ENCODE measurements around the gene MRPL24. TPM values are rescaled to one million over a fixed set of nuclear protein-coding genes. Genes with fewer than 3 reads are reported as not detected.

The MRPL24 gene
- total RNA-seq, 1 experiment from 2014 or later = 102 TPM

DNA sequence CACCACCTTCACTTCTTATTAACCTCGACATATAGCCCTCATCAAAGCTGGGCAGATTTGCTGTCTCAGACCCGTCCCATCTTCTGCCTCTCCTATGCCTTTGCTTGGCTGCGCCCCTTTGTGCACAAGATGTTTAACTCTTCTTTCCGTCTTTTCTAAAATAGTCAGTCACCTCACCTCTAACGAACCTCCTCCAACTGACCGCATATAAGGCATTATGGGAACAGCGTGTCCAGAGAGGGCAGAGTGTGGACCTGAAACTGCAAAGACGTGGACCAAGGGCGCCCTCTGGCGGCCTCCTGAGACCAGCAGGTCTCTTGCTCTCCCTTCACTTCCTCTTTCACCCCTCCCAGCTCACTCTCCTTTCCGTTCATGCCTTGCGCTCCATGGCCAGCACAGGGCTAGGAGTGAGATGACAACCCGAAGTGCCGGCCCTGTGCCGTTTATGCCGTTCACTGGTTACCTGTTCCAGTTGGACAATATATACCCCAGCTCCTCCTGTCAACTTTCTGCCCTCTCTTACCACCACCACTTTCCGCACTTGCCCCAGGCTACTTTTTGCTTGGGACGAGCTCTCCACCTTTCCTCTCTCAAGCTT, 15.1 kb downstream of the MRPL24 start:
- peaks cover 36% of the 10 kb centered on the region for H3K4me1 ChIP-seq (ENCODE audit: low read length)
- H3K4me3 ChIP-seq (ENCODE audit: low read length) = peak overlapping the region; percentile 85
- H3K79me2 ChIP-seq (ENCODE audit: low read length) = peaks cover 76% of the 10 kb centered on the region
- no peaks in the 10 kb centered on the region for H3K9me2 ChIP-seq (replicated peaks; ENCODE audit: insufficient read depth, low read length)
- peak overlapping the region; percentile 18; the same call in 1 of the 2 replicates for H3K27ac ChIP-seq (ENCODE audit: low read length)
- H4K20me1 ChIP-seq (ENCODE audit: insufficient read depth, low read depth, low read length) = peaks cover 55% of the 10 kb centered on the region
- H3K9me3 ChIP-seq (ENCODE audit: low read length) = no peaks in the 10 kb centered on the region
- no peak overlapping the region for H2AFZ ChIP-seq (ENCODE audit: low read length)
- peaks cover 41% of the 10 kb centered on the region for H3K36me3 ChIP-seq (ENCODE audit: insufficient read depth, low read length)
- peak overlapping the region; percentile 86 for H3K9ac ChIP-seq (ENCODE audit: low read length)
- DNase-seq = peak; percentile 93
- no peaks in the 10 kb centered on the region for H3K27me3 ChIP-seq (ENCODE audit: low read length)
- H3K4me2 ChIP-seq (ENCODE audit: low read depth, low read length, poor library complexity, severe bottlenecking) = peak overlapping the region; percentile 96

DNA sequence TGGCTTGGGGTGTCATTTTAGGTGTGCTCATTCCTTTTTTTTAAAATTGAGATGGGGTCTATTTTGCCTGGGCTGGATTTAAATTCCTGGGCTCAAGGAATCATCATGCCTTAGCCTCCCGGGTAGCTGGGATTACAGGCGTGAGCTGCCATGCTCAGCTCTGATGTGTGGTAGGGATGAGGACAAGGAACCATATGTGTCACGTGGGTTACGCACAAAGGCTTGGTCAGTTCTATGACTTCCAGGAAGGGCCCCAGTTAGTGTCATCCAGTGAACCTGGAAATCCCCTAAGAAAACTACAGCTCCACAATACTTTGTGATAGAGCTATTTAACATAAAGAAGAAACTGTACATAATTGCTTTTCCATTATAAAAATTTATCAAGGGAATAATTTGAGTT, 19.4 kb downstream of the MRPL24 start:
- no peaks in the 10 kb centered on the region for H3K9me3 ChIP-seq (ENCODE audit: low read length)
- H3K36me3 ChIP-seq (ENCODE audit: insufficient read depth, low read length) = peaks cover 41% of the 10 kb centered on the region
- peaks cover 45% of the 10 kb centered on the region for H4K20me1 ChIP-seq (ENCODE audit: insufficient read depth, low read depth, low read length)
- H3K27me3 ChIP-seq (ENCODE audit: low read length) = no peaks in the 10 kb centered on the region
- H3K9me2 ChIP-seq (replicated peaks; ENCODE audit: insufficient read depth, low read length) = no peaks in the 10 kb centered on the region
- H3K4me1 ChIP-seq (ENCODE audit: low read length) = peaks cover 20% of the 10 kb centered on the region
- H3K79me2 ChIP-seq (ENCODE audit: low read length) = peaks cover 43% of the 10 kb centered on the region
- no peak overlapping the region for H2AFZ ChIP-seq (ENCODE audit: low read length)
- DNase-seq = no peak
- H3K4me2 ChIP-seq (ENCODE audit: low read depth, low read length, poor library complexity, severe bottlenecking) = no peak overlapping the region
- no peak overlapping the region for H3K27ac ChIP-seq (ENCODE audit: low read length)
- no peak overlapping the region for H3K9ac ChIP-seq (ENCODE audit: low read length)
- H3K4me3 ChIP-seq (ENCODE audit: low read length) = no peak overlapping the region

DNA sequence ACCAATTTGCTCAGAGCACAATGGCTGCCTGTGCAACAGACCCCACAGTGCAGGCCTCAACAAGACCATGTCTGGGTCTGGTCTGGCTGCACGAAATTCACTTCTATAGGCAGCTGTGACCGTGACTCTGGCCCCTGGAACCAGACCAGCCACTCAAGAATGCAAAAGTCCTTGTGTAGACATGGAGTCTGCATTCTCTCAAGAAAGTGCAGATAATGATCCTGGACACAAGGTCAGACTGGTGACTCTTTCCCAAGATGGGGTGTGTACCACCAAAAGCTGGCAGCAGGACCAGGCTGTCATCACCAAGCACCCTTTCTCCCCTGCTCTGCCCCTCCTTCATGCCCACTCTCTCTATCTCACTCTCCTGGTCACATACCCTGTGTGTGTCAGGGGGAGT, 19.8 kb downstream of the MRPL24 start:
- no peak overlapping the region for H3K4me3 ChIP-seq (ENCODE audit: low read length)
- DNase-seq = no peak
- no peak overlapping the region for H3K4me2 ChIP-seq (ENCODE audit: low read depth, low read length, poor library complexity, severe bottlenecking)
- no peaks in the 10 kb centered on the region for H3K9me2 ChIP-seq (replicated peaks; ENCODE audit: insufficient read depth, low read length)
- peaks cover 41% of the 10 kb centered on the region for H3K36me3 ChIP-seq (ENCODE audit: insufficient read depth, low read length)
- peaks cover 16% of the 10 kb centered on the region for H3K4me1 ChIP-seq (ENCODE audit: low read length)
- H3K9ac ChIP-seq (ENCODE audit: low read length) = no peak overlapping the region
- H2AFZ ChIP-seq (ENCODE audit: low read length) = no peak overlapping the region
- no peaks in the 10 kb centered on the region for H3K9me3 ChIP-seq (ENCODE audit: low read length)
- no peak overlapping the region for H3K27ac ChIP-seq (ENCODE audit: low read length)
- H3K27me3 ChIP-seq (ENCODE audit: low read length) = no peaks in the 10 kb centered on the region
- peaks cover 41% of the 10 kb centered on the region for H4K20me1 ChIP-seq (ENCODE audit: insufficient read depth, low read depth, low read length)
- H3K79me2 ChIP-seq (ENCODE audit: low read length) = peaks cover 39% of the 10 kb centered on the region

DNA sequence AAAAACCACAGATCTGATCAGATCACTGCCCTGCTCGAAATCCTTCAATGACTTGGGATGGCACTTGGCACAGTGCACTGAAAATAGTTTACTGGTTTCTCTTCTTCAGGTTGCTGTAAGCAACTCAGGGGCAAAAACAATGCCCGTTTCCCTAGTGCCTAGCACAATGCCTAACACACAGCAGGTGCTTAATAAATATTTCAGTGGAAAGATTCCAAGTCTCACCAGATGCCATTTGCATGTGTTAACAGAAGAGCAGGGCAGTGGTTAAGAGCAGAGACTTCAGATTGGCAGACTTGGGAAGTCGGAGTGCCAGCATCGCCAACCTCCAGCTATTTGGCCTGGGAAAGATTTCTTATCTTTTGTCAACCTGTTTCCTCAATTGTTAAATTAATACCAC, 23.5 kb downstream of the MRPL24 start:
- H3K79me2 ChIP-seq (ENCODE audit: low read length) = peaks cover 5% of the 10 kb centered on the region; the same call in 1 of the 2 replicates

DNA sequence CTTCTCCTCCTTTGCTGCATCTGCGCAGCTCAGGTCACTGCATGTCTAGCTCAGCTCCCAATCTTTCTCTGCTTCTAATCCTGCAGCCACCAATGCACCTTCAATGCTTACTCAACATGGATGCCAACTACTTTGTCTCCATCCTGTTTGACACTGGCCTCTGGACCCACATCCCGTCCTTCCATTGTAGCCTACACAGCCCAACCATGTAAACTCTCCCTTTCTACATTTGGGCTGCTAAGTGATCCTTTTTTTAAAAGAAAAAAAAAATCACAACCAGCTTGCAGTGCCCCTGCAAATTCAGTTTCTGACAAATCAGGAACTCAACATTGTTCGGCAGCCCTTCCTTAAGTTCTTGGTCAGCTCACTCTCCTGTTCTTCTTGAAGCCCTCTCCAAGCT, 26.1 kb downstream of the MRPL24 start:
- no peak overlapping the region for H3K9ac ChIP-seq (ENCODE audit: low read length)
- no peak overlapping the region for H3K4me2 ChIP-seq (ENCODE audit: low read depth, low read length, poor library complexity, severe bottlenecking)
- no peaks in the 10 kb centered on the region for H3K9me3 ChIP-seq (ENCODE audit: low read length)
- no peaks in the 10 kb centered on the region for H3K36me3 ChIP-seq (ENCODE audit: insufficient read depth, low read length)
- no peaks in the 10 kb centered on the region for H4K20me1 ChIP-seq (ENCODE audit: insufficient read depth, low read depth, low read length)
- no peak overlapping the region for H3K27ac ChIP-seq (ENCODE audit: low read length)
- no peaks in the 10 kb centered on the region for H3K79me2 ChIP-seq (ENCODE audit: low read length)
- H3K9me2 ChIP-seq (replicated peaks; ENCODE audit: insufficient read depth, low read length) = no peaks in the 10 kb centered on the region
- no peak overlapping the region for H3K4me3 ChIP-seq (ENCODE audit: low read length)
- DNase-seq = no peak
- no peaks in the 10 kb centered on the region for H3K4me1 ChIP-seq (ENCODE audit: low read length)
- H3K27me3 ChIP-seq (ENCODE audit: low read length) = no peaks in the 10 kb centered on the region
- H2AFZ ChIP-seq (ENCODE audit: low read length) = no peak overlapping the region

More for the DNA sequence above, 23.5 kb downstream of the MRPL24 start:
- H3K9me2 ChIP-seq (replicated peaks; ENCODE audit: insufficient read depth, low read length) = no peaks in the 10 kb centered on the region
- no peaks in the 10 kb centered on the region for H3K27me3 ChIP-seq (ENCODE audit: low read length)
- H3K4me3 ChIP-seq (ENCODE audit: low read length) = no peak overlapping the region
- no peak overlapping the region for H2AFZ ChIP-seq (ENCODE audit: low read length)
- no peak for DNase-seq
- H3K4me2 ChIP-seq (ENCODE audit: low read depth, low read length, poor library complexity, severe bottlenecking) = no peak overlapping the region
- no peak overlapping the region for H3K27ac ChIP-seq (ENCODE audit: low read length)
- no peak overlapping the region for H3K9ac ChIP-seq (ENCODE audit: low read length)
- peaks cover 9% of the 10 kb centered on the region; the same call in 1 of the 2 replicates for H4K20me1 ChIP-seq (ENCODE audit: insufficient read depth, low read depth, low read length)
- H3K36me3 ChIP-seq (ENCODE audit: insufficient read depth, low read length) = peaks cover 12% of the 10 kb centered on the region; the same call in 1 of the 2 replicates
- H3K9me3 ChIP-seq (ENCODE audit: low read length) = no peaks in the 10 kb centered on the region
- no peaks in the 10 kb centered on the region for H3K4me1 ChIP-seq (ENCODE audit: low read length)

DNA sequence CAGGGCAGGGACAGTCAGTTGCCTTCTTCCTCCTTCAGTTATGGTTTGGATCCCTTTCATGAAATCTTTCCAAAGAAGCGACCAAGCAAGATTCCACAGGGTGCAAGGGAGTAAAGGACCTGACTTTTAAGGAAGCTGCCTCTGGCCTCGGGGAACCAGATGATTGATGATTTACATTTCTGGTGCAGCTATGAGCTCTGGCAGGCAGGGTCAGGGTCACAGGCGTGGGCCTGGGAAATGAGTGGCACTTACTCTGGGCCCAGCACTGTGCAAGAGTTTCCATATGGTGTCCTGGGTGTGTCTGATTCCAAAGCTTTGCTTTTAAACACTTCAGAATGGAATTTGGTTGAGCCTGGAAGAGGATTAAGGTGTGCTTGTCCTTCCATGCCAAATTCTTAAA, 28.3 kb downstream of the MRPL24 start:
- H3K79me2 ChIP-seq (ENCODE audit: low read length) = no peaks in the 10 kb centered on the region
- no peaks in the 10 kb centered on the region for H3K36me3 ChIP-seq (ENCODE audit: insufficient read depth, low read length)
- no peaks in the 10 kb centered on the region for H3K27me3 ChIP-seq (ENCODE audit: low read length)
- no peaks in the 10 kb centered on the region for H3K4me1 ChIP-seq (ENCODE audit: low read length)
- no peaks in the 10 kb centered on the region for H4K20me1 ChIP-seq (ENCODE audit: insufficient read depth, low read depth, low read length)
- no peak overlapping the region for H3K27ac ChIP-seq (ENCODE audit: low read length)
- no peaks in the 10 kb centered on the region for H3K9me3 ChIP-seq (ENCODE audit: low read length)
- no peaks in the 10 kb centered on the region for H3K9me2 ChIP-seq (replicated peaks; ENCODE audit: insufficient read depth, low read length)
- H3K9ac ChIP-seq (ENCODE audit: low read length) = no peak overlapping the region
- DNase-seq = no peak
- no peak overlapping the region for H3K4me2 ChIP-seq (ENCODE audit: low read depth, low read length, poor library complexity, severe bottlenecking)
- H2AFZ ChIP-seq (ENCODE audit: low read length) = no peak overlapping the region
- no peak overlapping the region for H3K4me3 ChIP-seq (ENCODE audit: low read length)

DNA sequence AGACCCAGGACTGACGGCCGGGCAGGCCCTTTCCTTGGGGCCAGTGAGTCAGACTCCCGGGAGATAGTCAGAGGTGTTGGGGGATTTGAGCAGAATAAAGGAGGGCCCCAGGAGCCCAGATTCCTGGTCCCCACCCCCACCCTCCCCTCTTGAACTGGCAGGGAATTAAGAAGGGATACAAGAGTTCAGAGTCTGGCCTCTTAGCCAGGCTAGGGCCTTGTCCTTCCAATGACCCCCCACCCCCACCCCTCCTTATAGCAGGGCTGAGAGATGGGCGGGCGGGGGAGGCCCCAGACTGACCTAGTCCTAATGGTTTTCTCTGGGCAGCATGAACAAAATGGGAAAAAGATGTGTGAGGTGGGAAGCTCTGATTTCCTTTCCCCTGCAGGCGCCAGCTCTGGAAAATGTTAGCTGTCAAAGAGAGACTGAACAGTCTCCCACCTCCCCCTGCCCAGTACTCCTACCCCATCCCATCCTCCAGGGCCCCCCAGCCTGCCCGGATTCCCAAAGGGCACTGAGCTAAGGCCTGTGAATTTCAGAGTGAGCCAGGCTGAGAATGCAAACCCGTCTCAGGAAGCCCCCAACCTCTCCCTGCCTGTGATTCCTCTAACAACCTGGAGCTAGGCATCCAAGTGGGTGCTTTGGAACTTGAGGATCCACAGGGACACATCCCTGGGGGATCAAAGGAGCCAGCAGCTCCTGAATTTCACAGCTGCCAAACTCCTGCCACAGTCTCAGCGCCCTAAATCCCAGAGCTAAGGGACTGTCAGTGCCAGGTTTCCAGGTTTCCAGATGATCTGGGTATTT, 29.7 kb downstream of the MRPL24 start:
- DNase-seq = no peak
- H3K4me3 ChIP-seq (ENCODE audit: low read length) = no peak overlapping the region
- no peaks in the 10 kb centered on the region for H3K9me3 ChIP-seq (ENCODE audit: low read length)
- H3K9ac ChIP-seq (ENCODE audit: low read length) = no peak overlapping the region
- no peaks in the 10 kb centered on the region for H3K27me3 ChIP-seq (ENCODE audit: low read length)
- peaks cover 10% of the 10 kb centered on the region for H3K4me1 ChIP-seq (ENCODE audit: low read length)
- no peak overlapping the region for H3K4me2 ChIP-seq (ENCODE audit: low read depth, low read length, poor library complexity, severe bottlenecking)
- no peaks in the 10 kb centered on the region for H3K9me2 ChIP-seq (replicated peaks; ENCODE audit: insufficient read depth, low read length)
- no peaks in the 10 kb centered on the region for H4K20me1 ChIP-seq (ENCODE audit: insufficient read depth, low read depth, low read length)
- H3K79me2 ChIP-seq (ENCODE audit: low read length) = no peaks in the 10 kb centered on the region
- no peaks in the 10 kb centered on the region for H3K36me3 ChIP-seq (ENCODE audit: insufficient read depth, low read length)
- H2AFZ ChIP-seq (ENCODE audit: low read length) = no peak overlapping the region
- H3K27ac ChIP-seq (ENCODE audit: low read length) = no peak overlapping the region

DNA sequence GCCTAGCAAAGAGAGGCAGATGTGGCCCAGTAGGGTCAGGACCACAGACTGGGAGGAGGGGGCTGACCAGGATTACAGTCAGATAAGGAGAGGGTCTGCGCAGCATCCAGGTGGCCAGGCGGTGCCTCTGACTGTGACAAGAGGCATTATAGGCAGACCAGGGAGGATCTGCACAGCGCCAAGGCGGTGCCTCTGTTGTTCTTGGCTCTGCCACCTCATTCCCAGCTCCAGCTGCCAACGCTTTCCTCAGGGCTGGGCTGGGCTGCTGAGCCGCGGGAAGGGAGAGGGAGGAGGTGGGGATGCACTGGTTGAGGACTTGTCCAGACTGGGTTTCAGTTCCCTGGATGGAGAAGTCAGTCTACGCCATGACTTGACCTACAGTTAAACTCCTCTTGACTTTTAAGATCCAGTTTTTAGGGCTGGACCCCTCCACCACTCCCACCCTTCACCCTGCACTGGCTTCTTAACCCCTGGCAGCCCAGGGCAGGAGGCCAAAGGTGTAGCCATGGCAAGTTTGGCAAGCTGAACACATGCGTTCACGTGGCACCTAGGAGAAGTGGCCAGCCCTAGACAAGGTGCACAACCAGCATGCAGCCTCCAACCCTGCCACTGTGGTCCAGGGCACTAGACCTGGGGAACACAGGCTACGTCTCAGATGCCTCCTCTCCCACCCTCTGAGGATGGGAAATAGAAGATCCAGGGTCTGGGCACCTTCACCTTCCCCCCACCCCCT, 31.0 kb downstream of the MRPL24 start:
- Histone ChIP-seq H3K9me2 (replicated peaks; ENCODE audit: insufficient read depth, low read length) (no peaks in the 10 kb centered on the region), H3K36me3 (ENCODE audit: insufficient read depth, low read length) (no peaks in the 10 kb centered on the region), H3K4me2 (ENCODE audit: low read depth, low read length, poor library complexity, severe bottlenecking) (no peak overlapping the region), H3K79me2 (ENCODE audit: low read length) (no peaks in the 10 kb centered on the region), H3K4me1 (ENCODE audit: low read length) (peaks cover 17% of the 10 kb centered on the region), H3K4me3 (ENCODE audit: low read length) (no peak overlapping the region), H3K27me3 (ENCODE audit: low read length) (no peaks in the 10 kb centered on the region), H3K27ac (ENCODE audit: low read length) (no peak overlapping the region), H3K9me3 (ENCODE audit: low read length) (no peaks in the 10 kb centered on the region), H2AFZ (ENCODE audit: low read length) (no peak overlapping the region), H4K20me1 (ENCODE audit: insufficient read depth, low read depth, low read length) (no peaks in the 10 kb centered on the region), H3K9ac (ENCODE audit: low read length) (no peak overlapping the region)
- DNase-seq = no peak

Data from Karpas-422 (cell line).